HG03571 (cell line): Measurements from ENCODE around the gene OR52M1.
"Not testable (repeated sequence)": the region's sequence is repeated elsewhere in the genome, so short reads cannot be mapped to it uniquely, and the experiment has no call there.

Experiments used
- ATAC-seq: cut with Tn5 transposase; IDR thresholded peaks from one replicate; pipeline ENCODE4 v1.9.1; 2021; ENCODE audit not compliant: unreplicated experiment

The OR52M1 gene, protein sequence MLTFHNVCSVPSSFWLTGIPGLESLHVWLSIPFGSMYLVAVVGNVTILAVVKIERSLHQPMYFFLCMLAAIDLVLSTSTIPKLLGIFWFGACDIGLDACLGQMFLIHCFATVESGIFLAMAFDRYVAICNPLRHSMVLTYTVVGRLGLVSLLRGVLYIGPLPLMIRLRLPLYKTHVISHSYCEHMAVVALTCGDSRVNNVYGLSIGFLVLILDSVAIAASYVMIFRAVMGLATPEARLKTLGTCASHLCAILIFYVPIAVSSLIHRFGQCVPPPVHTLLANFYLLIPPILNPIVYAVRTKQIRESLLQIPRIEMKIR

DNA sequence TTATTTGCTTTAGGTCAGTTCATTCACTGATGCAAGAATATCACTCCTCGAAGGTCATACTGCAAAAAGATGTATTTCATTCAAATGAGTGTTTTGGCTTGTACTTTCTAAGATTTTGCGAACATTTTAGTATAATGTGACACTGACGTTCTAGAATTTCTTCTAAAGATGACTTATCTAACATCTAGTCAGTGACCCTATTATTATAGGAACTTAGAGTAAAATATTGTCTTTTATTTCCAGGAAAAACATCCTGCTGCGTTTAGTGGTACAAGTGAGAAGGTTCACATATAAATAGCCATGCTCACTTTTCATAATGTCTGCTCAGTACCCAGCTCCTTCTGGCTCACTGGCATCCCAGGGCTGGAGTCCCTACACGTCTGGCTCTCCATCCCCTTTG is at the start of gene OR52M1:
Gene OR52M1, plus strand, starts transcription at position 301 of the 400 bp plus-strand sequence. Its CDS starts 0 bp downstream, at position 301.
- no peak for ATAC-seq

DNA sequence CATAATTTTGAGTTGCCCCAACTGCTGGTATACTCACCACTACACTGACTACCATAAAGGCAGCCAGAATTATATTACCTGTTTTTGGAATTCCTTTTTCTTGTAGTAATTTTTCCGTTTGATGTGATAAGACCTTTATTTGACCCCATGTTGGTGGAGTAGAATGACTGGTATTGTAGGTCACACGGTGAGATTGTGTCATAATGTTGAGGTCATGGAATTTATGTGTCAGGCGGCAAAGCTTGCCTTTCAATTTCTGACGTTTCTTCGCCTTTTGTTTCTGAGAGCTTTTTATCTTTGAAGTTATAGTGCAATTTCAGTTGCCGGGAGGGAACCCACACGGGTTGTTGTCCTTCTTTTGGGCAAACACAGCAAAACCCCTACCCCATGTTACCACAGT is 49.5 kb upstream of the OR52M1 start:
- no peak for ATAC-seq

DNA sequence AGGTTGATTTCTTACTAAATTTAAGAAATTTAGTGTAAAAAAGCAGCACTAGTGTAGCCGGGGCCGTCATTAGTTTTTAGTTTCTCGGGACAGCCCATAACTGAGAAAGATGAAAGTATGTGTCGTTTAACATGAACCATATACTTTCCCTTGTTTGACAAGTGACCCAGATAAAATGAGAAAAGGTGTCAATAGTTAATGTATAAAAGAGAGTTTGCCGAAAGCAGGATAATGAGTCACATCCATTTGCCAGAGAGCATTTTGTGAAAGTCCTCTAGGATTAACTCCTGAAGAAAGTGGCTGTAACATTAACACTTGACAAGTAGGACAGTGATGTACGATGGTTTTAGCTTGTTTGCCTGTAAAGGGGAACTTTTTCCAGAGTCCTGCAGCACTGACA is 49.0 kb upstream of the OR52M1 start:
- ATAC-seq, result no peak

DNA sequence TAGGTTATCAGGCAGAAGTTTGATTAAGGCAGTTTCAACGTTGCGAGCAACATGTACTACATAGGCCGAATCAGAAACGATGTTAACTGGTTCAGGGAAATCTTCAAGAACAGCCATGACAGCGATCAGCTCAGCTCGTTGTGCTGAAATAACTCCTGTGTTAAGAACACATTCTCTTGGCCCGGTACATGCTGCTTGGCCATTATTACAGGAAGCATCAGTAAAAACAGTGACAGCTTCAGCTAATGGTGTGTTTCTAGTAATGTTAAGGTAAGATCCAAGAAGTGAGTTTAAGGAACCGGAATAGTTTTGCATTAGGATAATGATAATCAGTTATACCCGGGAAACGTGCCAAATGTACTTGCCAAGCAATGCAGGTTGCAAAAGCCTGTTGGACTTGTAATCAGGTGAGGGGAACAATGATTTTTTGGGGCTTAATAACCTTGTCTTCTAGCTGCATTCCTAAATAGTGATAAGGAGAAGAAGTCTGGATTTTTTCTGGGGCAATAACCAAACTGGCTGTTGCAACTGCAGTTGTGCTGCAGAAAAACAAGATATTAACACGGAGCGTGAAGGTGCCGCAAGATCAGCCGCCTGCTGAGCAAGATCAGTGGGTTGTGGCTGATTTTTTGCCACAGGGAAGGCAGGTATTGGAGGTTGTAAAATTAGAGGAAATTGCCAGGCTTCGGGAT is 48.3 kb upstream of the OR52M1 start:
- no peak for ATAC-seq

- no peak for ATAC-seq
Measured at GRCh38 chr11:4508886-4509285, 36.1 kb upstream of the OR52M1 start.

DNA sequence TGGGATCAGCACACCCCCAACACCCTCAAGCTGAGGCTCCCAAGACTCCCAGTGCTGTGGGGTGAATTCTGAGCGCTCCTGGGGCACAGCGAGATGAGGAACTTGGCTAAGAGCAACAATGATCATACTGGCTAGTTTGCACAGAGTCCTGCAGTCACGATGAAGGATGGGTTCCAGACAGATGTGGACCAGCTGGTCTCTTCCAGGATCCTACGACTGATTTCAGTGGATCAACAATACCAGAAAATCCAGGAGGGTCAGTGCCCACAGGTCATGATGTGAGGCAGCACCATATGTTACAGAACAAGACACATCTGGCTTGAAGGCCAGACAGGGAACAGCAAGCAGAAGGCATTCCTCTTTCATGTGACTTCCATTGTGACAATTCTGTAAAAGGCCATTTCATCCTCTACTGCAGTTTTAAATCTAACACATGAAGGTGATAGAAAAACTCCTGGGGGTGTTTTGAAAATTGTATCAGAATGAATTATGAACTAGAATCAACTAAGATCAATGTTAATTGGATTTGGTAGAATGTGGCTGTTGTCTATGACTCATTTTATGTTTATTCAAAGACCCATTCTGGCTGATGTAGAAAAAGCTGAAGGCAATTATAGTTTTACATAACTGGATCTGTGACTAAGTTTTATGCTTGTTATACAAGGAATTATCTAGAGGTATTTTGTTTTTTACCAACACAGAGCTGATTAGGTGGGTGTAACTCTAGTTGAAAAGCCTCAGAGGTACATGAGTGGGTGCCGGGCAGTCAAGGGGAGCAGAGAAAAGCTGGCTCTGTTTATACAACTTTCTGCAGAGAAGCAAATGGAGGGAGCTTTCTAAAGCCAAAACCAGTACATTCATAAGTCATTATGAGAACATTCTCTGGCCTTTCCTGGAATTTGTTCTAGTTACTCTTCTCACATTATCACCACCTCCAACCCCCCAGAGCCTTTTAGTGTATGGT is 33.4 kb upstream of the OR52M1 start:
- no peak for ATAC-seq

GRCh38 chr11:4514196-4514595 is 30.8 kb upstream of the OR52M1 start:
- ATAC-seq, result no peak

DNA sequence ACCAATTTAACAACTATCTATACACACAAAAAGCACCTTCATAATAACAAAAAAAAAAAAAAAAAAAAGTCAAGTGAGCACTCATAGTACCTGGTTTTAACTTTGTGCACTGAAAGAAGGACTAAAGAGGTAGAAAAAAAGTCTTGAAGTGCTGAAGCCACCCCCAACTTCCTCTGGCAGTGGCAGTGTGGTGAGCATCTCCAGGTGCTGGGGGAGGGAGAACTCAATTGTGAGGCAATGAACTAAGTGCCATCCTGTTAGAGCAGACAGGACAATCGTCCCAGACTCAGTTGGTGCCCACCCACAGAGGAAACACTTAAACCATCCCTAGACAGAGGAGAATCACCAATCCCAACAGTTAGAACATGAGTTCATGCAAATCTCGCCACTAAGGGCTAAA is 22.7 kb upstream of the OR52M1 start:
- no peak for ATAC-seq

- no peak for ATAC-seq
Measured at GRCh38 chr11:4522752-4523151, 22.2 kb upstream of the OR52M1 start.

DNA sequence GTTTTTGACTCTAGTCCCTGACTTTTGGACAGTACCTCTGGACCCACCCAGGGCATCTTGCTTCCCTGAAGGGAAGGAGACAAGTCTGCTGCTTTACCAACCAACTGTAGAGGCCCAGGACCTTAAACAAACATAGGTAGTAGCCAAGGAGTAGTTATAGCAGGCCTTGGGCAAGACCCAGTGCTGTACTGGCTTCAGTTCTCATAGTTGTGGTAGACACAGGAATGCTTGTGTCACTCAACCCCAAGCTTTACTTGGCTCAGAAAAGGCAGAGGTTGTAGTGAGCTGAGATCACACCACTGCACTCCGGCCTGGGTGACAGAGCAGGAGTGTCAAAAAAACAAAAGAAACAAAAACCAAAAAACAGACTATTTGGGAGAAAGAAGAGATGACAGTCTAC is 21.3 kb upstream of the OR52M1 start:
- no peak for ATAC-seq

- no peak for ATAC-seq
Measured at GRCh38 chr11:4527926-4528325, 17.1 kb upstream of the OR52M1 start.

- ATAC-seq, result not testable (repeated sequence)
Measured at GRCh38 chr11:4531686-4532085, 13.3 kb upstream of the OR52M1 start.

- no peak for ATAC-seq
Measured at GRCh38 chr11:4539603-4540219, 5.3 kb upstream of the OR52M1 start.

DNA sequence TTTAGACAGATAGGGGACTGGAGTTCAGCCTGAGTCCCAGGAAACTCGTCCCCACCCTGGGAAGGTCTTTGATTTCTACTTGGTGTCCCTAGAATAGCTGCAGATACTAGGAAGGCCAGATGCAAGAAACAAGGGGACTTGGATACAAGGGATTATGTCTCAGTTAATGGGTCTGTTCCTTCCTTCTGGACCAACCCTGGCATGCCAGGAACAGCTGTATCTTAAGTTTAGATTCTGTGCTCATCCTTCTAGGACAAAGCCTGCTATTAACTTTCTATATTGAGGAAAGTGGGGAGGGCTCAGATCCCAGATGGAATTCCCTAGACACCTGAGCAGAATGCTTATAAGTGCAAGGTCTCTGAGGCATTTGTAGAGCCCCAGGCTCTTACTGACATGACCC is 3.9 kb upstream of the OR52M1 start:
- ATAC-seq, result no peak

- ATAC-seq, result no peak
Measured at GRCh38 chr11:4543561-4543960, 1.4 kb upstream of the OR52M1 start.

GRCh38 chr11:4546878-4547277 is 1.9 kb downstream of the OR52M1 start:
- no peak for ATAC-seq

GRCh38 chr11:4547416-4547815 is 2.4 kb downstream of the OR52M1 start:
- ATAC-seq, result no peak

GRCh38 chr11:4551346-4551979 is 6.5 kb downstream of the OR52M1 start:
- no peak for ATAC-seq

DNA sequence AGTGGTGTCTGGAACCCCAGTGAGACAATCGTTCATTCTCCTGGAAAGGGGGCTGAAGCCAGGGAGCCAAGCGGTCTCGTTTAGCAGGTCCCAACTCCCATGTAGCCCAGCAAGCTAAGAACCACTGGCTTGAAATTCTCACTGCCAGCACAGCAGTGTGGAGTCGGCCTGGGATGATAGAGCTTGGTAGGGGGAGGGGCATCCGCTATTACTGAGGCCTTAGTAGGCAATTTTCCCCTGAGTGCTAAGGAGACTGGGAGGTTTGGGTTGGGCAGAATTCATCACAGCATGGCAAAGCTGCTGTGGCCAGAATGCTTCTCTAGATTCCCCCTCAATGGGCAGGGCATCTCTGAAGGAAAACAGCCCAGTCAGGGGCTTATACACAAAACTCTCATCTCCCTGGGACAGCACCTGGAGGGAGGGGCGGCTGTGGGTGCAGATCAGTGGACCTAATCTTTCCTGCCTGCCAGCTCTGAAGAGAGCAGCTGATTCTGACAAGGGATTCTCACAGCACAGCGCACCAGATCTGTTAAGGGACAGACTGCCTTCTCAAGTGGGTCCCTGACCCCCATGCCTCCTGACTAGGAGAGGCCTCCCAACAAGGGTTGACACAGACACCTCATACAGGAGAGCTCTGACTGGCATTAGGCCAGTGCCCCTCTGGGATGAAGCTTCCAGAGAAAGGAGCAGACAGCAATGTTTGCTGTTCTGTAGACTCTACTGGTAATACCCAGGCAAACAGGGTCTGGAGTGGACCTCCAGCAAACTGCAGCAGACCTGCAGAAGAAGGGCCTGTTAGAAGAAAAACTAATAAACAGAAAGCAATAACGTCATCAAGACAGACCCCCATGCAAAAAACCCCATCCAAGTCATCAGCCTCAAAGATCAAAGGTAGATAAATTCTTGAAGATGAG is 14.8 kb downstream of the OR52M1 start:
- ATAC-seq, result no peak

DNA sequence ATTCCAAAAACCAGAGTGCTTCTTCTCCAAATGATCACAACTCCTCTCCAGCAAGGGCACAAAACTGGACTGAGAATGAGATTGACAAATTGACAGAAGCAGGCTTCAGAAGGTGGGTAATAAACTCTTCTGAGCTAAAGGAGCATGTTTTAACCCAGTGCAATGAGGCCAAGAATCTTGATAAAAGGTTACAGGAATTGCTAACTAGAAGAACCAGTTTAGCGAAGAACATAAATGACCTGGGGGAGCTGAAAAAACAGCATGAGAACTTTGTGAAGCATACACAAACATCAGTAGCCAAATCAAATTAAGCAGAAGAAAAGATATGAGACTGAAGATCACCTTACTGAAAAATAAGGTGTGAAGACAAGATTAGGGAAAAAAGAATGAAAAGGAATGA is 15.5 kb downstream of the OR52M1 start:
- no peak for ATAC-seq
